ENCODE results near the gene MACROD2. TPM values are rescaled to one million over a fixed set of nuclear protein-coding genes. Genes with fewer than 3 reads are reported as not detected.
A peak's percentile ranks its signal among the peaks of the same experiment; 100 is the strongest.

The MACROD2 gene
- polyA plus RNA-seq, 1 donor (not counting 4 experiments of a cell fraction or from before 2014, with no cell fraction given), result 0.71 TPM

DNA sequence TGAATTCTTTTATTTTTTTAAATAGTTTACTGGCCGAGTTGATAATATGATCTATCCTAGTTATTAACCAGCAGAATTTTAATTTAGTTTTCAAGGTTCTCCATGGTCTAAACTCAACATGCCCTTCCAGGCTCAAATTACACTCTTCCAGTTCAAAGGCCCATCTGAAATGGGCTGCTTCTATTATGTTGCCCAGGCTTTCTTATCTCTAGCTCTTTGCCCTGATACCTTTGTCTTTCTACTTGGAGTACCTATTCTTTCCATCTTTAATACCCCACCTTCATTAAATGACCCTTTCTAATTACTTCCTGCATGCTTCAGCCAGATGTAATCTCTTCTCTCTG, 883.3 kb downstream of the MACROD2 start:
- no peaks in the 10 kb centered on the region for H3K79me2 ChIP-seq (ENCODE audit: control insufficient read depth, insufficient read depth, low read length)
- TF ChIP-seq EZH2 (IDR thresholded peaks at IDR 0.05; ENCODE audit: low read length), result no peak
- TF ChIP-seq, protein P1, sequence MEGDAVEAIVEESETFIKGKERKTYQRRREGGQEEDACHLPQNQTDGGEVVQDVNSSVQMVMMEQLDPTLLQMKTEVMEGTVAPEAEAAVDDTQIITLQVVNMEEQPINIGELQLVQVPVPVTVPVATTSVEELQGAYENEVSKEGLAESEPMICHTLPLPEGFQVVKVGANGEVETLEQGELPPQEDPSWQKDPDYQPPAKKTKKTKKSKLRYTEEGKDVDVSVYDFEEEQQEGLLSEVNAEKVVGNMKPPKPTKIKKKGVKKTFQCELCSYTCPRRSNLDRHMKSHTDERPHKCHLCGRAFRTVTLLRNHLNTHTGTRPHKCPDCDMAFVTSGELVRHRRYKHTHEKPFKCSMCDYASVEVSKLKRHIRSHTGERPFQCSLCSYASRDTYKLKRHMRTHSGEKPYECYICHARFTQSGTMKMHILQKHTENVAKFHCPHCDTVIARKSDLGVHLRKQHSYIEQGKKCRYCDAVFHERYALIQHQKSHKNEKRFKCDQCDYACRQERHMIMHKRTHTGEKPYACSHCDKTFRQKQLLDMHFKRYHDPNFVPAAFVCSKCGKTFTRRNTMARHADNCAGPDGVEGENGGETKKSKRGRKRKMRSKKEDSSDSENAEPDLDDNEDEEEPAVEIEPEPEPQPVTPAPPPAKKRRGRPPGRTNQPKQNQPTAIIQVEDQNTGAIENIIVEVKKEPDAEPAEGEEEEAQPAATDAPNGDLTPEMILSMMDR (optimal IDR thresholded peaks at IDR 0.05 in 1 of 3, IDR thresholded peaks at IDR 0.05 in 1 of 3, conservative IDR thresholded peaks at IDR 0.05 in 1 of 3; ENCODE audit: extremely low read depth in 1 of 3, insufficient read depth in 2 of 3, low read length in 3 of 3), result no peak
- H3K4me1 ChIP-seq (ENCODE audit: control insufficient read depth, extremely low read depth, insufficient read depth, low read length), result peaks cover 38% of the 10 kb centered on the region
- DNase-seq (ENCODE audit: low read depth, low spot score) (no peak), FAIRE-seq (no peak)
- H3K9ac ChIP-seq (ENCODE audit: control insufficient read depth, extremely low read depth, insufficient read depth, low read length), result no peak overlapping the region
- peak overlapping the region; percentile 90 for H3K27ac ChIP-seq (ENCODE audit: control insufficient read depth, insufficient read depth, low read length)
- peak overlapping the region; percentile 35 for H3K4me2 ChIP-seq (ENCODE audit: control insufficient read depth, extremely low read depth, insufficient read depth, low read depth, low read length)
- H3K9me1 ChIP-seq (ENCODE audit: control insufficient read depth, extremely low read depth, insufficient read depth, low read length), result no peaks in the 10 kb centered on the region
- no peak overlapping the region for H2AFZ ChIP-seq (ENCODE audit: control insufficient read depth, low read length)
- H3K9me3 ChIP-seq (ENCODE audit: control insufficient read depth, low read depth, low read length), result no peaks in the 10 kb centered on the region
- H4K20me1 ChIP-seq (ENCODE audit: control insufficient read depth, extremely low read depth, insufficient read depth, low read length), result no peaks in the 10 kb centered on the region
- H3K4me3 ChIP-seq (ENCODE audit: control insufficient read depth in 2 of 3, extremely low read depth in 1 of 3, insufficient read depth in 2 of 3, low read depth in 1 of 3, low read length in 3 of 3), result no peak overlapping the region
- no peaks in the 10 kb centered on the region for H3K36me3 ChIP-seq (ENCODE audit: control insufficient read depth in 2 of 2, extremely low read depth in 1 of 2, insufficient read depth in 2 of 2, low read length in 2 of 2)
- dilution Hi-C loops (cut with MboI; ENCODE audit: extremely low pct_ligation_motif_present, low sequenced_read_pairs), result no loop called here
- H3K27me3 ChIP-seq (ENCODE audit: control insufficient read depth, extremely low read depth, insufficient read depth, low read length), result no peaks in the 10 kb centered on the region

DNA sequence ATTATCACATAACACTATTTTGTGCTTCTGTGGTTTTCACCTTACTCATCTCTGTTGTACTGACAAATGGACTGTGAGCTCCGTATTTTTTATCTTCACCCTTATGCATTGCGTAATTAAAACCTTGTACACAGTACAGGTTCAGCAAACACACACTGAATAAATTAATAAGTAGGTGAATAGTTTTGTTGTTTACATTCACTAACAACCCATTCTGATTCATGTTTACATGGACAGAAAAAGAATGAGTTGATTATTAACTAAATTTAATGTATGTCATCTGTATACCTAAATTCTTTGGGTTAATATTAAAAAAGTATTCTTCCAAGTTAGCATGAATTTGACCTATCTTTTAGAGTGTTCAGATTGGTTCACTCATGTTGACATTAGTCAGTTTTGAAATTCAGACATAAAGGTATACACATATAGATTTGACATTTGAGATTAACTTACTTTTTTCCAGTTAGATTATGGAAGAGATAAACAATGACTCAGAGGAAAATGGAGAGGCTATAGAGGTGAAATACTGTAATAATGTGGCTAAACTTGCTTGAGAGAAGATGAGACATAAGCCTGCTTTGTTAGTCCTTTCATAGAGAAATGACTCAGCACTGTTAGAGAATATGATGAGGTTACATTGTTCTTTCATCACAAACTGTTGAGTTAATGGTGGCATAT, 883.8 kb downstream of the MACROD2 start:
- H2AFZ ChIP-seq (ENCODE audit: control insufficient read depth, low read length), result no peak overlapping the region
- H3K4me2 ChIP-seq (ENCODE audit: control insufficient read depth, extremely low read depth, insufficient read depth, low read depth, low read length), result peak overlapping the region; percentile 42
- H3K27me3 ChIP-seq (ENCODE audit: control insufficient read depth, extremely low read depth, insufficient read depth, low read length), result no peaks in the 10 kb centered on the region
- FAIRE-seq (peak; percentile 94), DNase-seq (ENCODE audit: low read depth, low spot score) (peak; percentile 85)
- dilution Hi-C loops (cut with MboI; ENCODE audit: extremely low pct_ligation_motif_present, low sequenced_read_pairs), result no loop called here
- no peaks in the 10 kb centered on the region for H4K20me1 ChIP-seq (ENCODE audit: control insufficient read depth, extremely low read depth, insufficient read depth, low read length)
- no peaks in the 10 kb centered on the region for H3K79me2 ChIP-seq (ENCODE audit: control insufficient read depth, insufficient read depth, low read length)
- peak overlapping the region; percentile 38 for H3K9ac ChIP-seq (ENCODE audit: control insufficient read depth, extremely low read depth, insufficient read depth, low read length)
- H3K27ac ChIP-seq (ENCODE audit: control insufficient read depth, insufficient read depth, low read length), result peak overlapping the region; percentile 90
- TF ChIP-seq, protein P1 (optimal IDR thresholded peaks at IDR 0.05 in 1 of 3, IDR thresholded peaks at IDR 0.05 in 1 of 3, conservative IDR thresholded peaks at IDR 0.05 in 1 of 3; ENCODE audit: extremely low read depth in 1 of 3, insufficient read depth in 2 of 3, low read length in 3 of 3), result no peak
- TF ChIP-seq EZH2 (IDR thresholded peaks at IDR 0.05; ENCODE audit: low read length), result no peak
- H3K4me3 ChIP-seq (ENCODE audit: control insufficient read depth in 2 of 3, extremely low read depth in 1 of 3, insufficient read depth in 2 of 3, low read depth in 1 of 3, low read length in 3 of 3), result no peak overlapping the region
- no peaks in the 10 kb centered on the region for H3K9me1 ChIP-seq (ENCODE audit: control insufficient read depth, extremely low read depth, insufficient read depth, low read length)
- no peaks in the 10 kb centered on the region for H3K36me3 ChIP-seq (ENCODE audit: control insufficient read depth in 2 of 2, extremely low read depth in 1 of 2, insufficient read depth in 2 of 2, low read length in 2 of 2)
- H3K9me3 ChIP-seq (ENCODE audit: control insufficient read depth, low read depth, low read length), result no peaks in the 10 kb centered on the region
- H3K4me1 ChIP-seq (ENCODE audit: control insufficient read depth, extremely low read depth, insufficient read depth, low read length), result peaks cover 44% of the 10 kb centered on the region
